ENCODE data around the gene IPO4. TPM values are rescaled to one million over a fixed set of nuclear protein-coding genes. Genes with fewer than 3 reads are reported as not detected.

Gene IPO4
- total and polyA plus RNA-seq, 4 donors: 13.6 to 32.9 (median 23.0) TPM

DNA sequence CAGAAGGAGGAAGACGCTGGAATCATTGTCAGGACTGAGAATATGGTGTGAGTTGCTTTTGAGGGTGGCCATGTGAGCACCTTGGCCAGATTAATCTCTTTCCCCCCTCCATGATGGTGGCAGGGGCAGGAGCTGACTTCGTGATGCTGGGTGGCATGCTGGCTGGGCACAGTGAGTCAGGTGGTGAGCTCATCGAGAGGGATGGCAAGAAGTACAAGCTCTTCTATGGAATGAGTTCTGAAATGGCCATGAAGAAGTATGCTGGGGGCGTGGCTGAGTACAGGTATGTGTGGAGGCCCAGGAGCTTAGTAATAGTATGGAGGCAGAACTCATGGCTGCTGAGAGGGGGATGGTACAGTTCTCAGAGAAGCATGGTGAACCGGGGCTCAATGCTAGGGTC is 49.5 kb upstream of the IPO4 start:
- 92% methylated on average over 5 of the region's 5 CpGs for WGBS
- no peaks in the 10 kb centered on the region for H3K9me3 ChIP-seq (ENCODE audit: control insufficient read depth in 4 of 4, low read length in 3 of 4)
- DNase-seq (ENCODE audit: low spot score): no peak
- peaks cover 8 to 49% (median 36%) of the 10 kb centered on the region in 4 donors for H3K4me1 ChIP-seq (ENCODE audit: control insufficient read depth in 4 of 4, insufficient read depth in 4 of 4, low read length in 3 of 4)
- TF ChIP-seq, protein P1, sequence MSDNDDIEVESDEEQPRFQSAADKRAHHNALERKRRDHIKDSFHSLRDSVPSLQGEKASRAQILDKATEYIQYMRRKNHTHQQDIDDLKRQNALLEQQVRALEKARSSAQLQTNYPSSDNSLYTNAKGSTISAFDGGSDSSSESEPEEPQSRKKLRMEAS (IDR thresholded peaks at IDR 0.05): no peak
- TF ChIP-seq GABPA (IDR thresholded peaks at IDR 0.05 in 1 of 2, conservative IDR thresholded peaks at IDR 0.05 in 1 of 2): no peak
- TF ChIP-seq, protein P2, sequence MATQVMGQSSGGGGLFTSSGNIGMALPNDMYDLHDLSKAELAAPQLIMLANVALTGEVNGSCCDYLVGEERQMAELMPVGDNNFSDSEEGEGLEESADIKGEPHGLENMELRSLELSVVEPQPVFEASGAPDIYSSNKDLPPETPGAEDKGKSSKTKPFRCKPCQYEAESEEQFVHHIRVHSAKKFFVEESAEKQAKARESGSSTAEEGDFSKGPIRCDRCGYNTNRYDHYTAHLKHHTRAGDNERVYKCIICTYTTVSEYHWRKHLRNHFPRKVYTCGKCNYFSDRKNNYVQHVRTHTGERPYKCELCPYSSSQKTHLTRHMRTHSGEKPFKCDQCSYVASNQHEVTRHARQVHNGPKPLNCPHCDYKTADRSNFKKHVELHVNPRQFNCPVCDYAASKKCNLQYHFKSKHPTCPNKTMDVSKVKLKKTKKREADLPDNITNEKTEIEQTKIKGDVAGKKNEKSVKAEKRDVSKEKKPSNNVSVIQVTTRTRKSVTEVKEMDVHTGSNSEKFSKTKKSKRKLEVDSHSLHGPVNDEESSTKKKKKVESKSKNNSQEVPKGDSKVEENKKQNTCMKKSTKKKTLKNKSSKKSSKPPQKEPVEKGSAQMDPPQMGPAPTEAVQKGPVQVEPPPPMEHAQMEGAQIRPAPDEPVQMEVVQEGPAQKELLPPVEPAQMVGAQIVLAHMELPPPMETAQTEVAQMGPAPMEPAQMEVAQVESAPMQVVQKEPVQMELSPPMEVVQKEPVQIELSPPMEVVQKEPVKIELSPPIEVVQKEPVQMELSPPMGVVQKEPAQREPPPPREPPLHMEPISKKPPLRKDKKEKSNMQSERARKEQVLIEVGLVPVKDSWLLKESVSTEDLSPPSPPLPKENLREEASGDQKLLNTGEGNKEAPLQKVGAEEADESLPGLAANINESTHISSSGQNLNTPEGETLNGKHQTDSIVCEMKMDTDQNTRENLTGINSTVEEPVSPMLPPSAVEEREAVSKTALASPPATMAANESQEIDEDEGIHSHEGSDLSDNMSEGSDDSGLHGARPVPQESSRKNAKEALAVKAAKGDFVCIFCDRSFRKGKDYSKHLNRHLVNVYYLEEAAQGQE (IDR thresholded peaks at IDR 0.05): no peak
- no peak for TF ChIP-seq EGR1 (IDR thresholded peaks at IDR 0.05; ENCODE audit: low read depth in 2 of 2)
- no peak overlapping the region for H3K9ac ChIP-seq (ENCODE audit: low read depth in 1 of 2, low read length in 2 of 2)
- H3K27ac ChIP-seq (ENCODE audit: low read depth in 1 of 2, low read length in 2 of 2): no peak overlapping the region
- no peak overlapping the region for H3K4me3 ChIP-seq (ENCODE audit: low read depth in 1 of 3, low read length in 3 of 3)
- peaks cover 10 to 57% (median 47%) of the 10 kb centered on the region in 4 donors for H3K36me3 ChIP-seq (ENCODE audit: control insufficient read depth in 4 of 4, insufficient read depth in 3 of 4, low read depth in 1 of 4, low read length in 3 of 4)
- H3K27me3 ChIP-seq (ENCODE audit: control insufficient read depth in 4 of 4, insufficient read depth in 4 of 4, low read length in 3 of 4): no peaks in the 10 kb centered on the region

- Histone ChIP-seq H3K9me3 (ENCODE audit: control insufficient read depth in 4 of 4, low read length in 3 of 4) (no peaks in the 10 kb centered on the region), H3K27me3 (ENCODE audit: control insufficient read depth in 4 of 4, insufficient read depth in 4 of 4, low read length in 3 of 4) (no peaks in the 10 kb centered on the region), H3K4me3 (ENCODE audit: low read depth in 1 of 3, low read length in 3 of 3) (no peak overlapping the region), H3K27ac (ENCODE audit: low read depth in 1 of 2, low read length in 2 of 2) (no peak overlapping the region), H3K36me3 (ENCODE audit: control insufficient read depth in 4 of 4, insufficient read depth in 3 of 4, low read depth in 1 of 4, low read length in 3 of 4) (peaks cover 10 to 57% (median 47%) of the 10 kb centered on the region in 4 donors), H3K9ac (ENCODE audit: low read depth in 1 of 2, low read length in 2 of 2) (no peak overlapping the region), H3K4me1 (ENCODE audit: control insufficient read depth in 4 of 4, insufficient read depth in 4 of 4, low read length in 3 of 4) (peaks cover 8 to 48% (median 38%) of the 10 kb centered on the region in 4 donors)
- WGBS: 95% methylated on average over 2 of the region's 2 CpGs
- no peak for TF ChIP-seq FOXA1 (IDR thresholded peaks at IDR 0.05)
- TF ChIP-seq JUND (IDR thresholded peaks at IDR 0.05): no peak
- no peak for TF ChIP-seq GABPA (IDR thresholded peaks at IDR 0.05 in 1 of 2, conservative IDR thresholded peaks at IDR 0.05 in 1 of 2)
- no peak for TF ChIP-seq HNF4G (IDR thresholded peaks at IDR 0.05)
- TF ChIP-seq RXRA (IDR thresholded peaks at IDR 0.05): no peak
- TF ChIP-seq CTCF (IDR thresholded peaks at IDR 0.05; ENCODE audit: low read depth, low read length, missing input control): no peak
- TF ChIP-seq SP1 (IDR thresholded peaks at IDR 0.05): no peak
- DNase-seq (ENCODE audit: low spot score): no peak
These were observed 48.9 kb upstream of the IPO4 start for GRCh38 chr14:24237463-24237955.

GRCh38 chr14:24236689-24237462 is 48.3 kb upstream of the IPO4 start:
- H3K4me1 ChIP-seq (ENCODE audit: control insufficient read depth in 4 of 4, insufficient read depth in 4 of 4, low read length in 3 of 4): peaks cover 8 to 45% (median 36%) of the 10 kb centered on the region in 4 donors
- peaks cover 10 to 57% (median 47%) of the 10 kb centered on the region in 4 donors for H3K36me3 ChIP-seq (ENCODE audit: control insufficient read depth in 4 of 4, insufficient read depth in 3 of 4, low read depth in 1 of 4, low read length in 3 of 4)
- WGBS: 97% methylated on average over 6 of the region's 6 CpGs
- no peak overlapping the region for H3K9ac ChIP-seq (ENCODE audit: low read depth in 1 of 2, low read length in 2 of 2)
- H3K4me3 ChIP-seq (ENCODE audit: low read depth in 1 of 3, low read length in 3 of 3): no peak overlapping the region
- H3K27ac ChIP-seq (ENCODE audit: low read depth in 1 of 2, low read length in 2 of 2): no peak overlapping the region
- no peaks in the 10 kb centered on the region for H3K9me3 ChIP-seq (ENCODE audit: control insufficient read depth in 4 of 4, low read length in 3 of 4)
- H3K27me3 ChIP-seq (ENCODE audit: control insufficient read depth in 4 of 4, insufficient read depth in 4 of 4, low read length in 3 of 4): no peaks in the 10 kb centered on the region
- no peak for DNase-seq (ENCODE audit: low spot score)
- TF ChIP-seq YY1 (IDR thresholded peaks at IDR 0.05) (no peak), HNF4G (IDR thresholded peaks at IDR 0.05) (no peak), GABPA (IDR thresholded peaks at IDR 0.05 in 1 of 2, conservative IDR thresholded peaks at IDR 0.05 in 1 of 2) (no peak), CTCF (IDR thresholded peaks at IDR 0.05; ENCODE audit: low read depth, low read length, missing input control) (no peak)
- TF ChIP-seq, protein P1 (IDR thresholded peaks at IDR 0.05): no peak
- TF ChIP-seq, protein P3, sequence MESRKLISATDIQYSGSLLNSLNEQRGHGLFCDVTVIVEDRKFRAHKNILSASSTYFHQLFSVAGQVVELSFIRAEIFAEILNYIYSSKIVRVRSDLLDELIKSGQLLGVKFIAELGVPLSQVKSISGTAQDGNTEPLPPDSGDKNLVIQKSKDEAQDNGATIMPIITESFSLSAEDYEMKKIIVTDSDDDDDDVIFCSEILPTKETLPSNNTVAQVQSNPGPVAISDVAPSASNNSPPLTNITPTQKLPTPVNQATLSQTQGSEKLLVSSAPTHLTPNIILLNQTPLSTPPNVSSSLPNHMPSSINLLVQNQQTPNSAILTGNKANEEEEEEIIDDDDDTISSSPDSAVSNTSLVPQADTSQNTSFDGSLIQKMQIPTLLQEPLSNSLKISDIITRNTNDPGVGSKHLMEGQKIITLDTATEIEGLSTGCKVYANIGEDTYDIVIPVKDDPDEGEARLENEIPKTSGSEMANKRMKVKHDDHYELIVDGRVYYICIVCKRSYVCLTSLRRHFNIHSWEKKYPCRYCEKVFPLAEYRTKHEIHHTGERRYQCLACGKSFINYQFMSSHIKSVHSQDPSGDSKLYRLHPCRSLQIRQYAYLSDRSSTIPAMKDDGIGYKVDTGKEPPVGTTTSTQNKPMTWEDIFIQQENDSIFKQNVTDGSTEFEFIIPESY (IDR thresholded peaks at IDR 0.05): no peak

Data from liver (tissue), 9 donors.